ACC112 (cell line): ENCODE data around the gene TIMP4.
A peak's percentile ranks its signal among the peaks of the same experiment; 100 is the strongest.

Experiments used
- H2AFZ ChIP-seq: fragments of 200-600 bp; sonication (generic); one replicate; pipeline ENCODE4 v1.6.0; 2017; ENCODE audit warnings: antibody characterized with exemption, low read length; ENCODE audit not compliant: unreplicated experiment
- H3K27ac ChIP-seq: fragments of 200-600 bp; sonication (generic); 2 replicates; pipeline ENCODE4 v1.5.1; 2014; ENCODE audit warnings: low read depth, mild to moderate bottlenecking, antibody characterized with exemption, low read length, moderate library complexity
- H3K27me3 ChIP-seq: fragments of 200-600 bp; sonication (generic); 2 replicates; pipeline ENCODE4 v1.6.1; 2014; ENCODE audit warnings: mild to moderate bottlenecking, antibody characterized with exemption, low read length, moderate library complexity, mixed read lengths; ENCODE audit not compliant: insufficient read depth
- H3K36me3 ChIP-seq: fragments of 200-600 bp; sonication (generic); 2 replicates; pipeline ENCODE4 v1.6.1; 2016; ENCODE audit warnings: mild to moderate bottlenecking, antibody characterized with exemption, low read length, moderate library complexity, mixed read lengths; ENCODE audit not compliant: insufficient read depth
- H3K4me1 ChIP-seq: fragments of 200-600 bp; sonication (generic); one replicate; pipeline ENCODE4 v1.6.1; 2016; ENCODE audit warnings: low read length, mixed read lengths; ENCODE audit not compliant: insufficient read depth, unreplicated experiment, control insufficient read depth
- H3K4me3 ChIP-seq: fragments of 200-600 bp; sonication (generic); 2 replicates; pipeline ENCODE4 v1.5.1; 2014; ENCODE audit warnings: mild to moderate bottlenecking, low read depth, low read length
- H3K79me2 ChIP-seq: fragments of 200-600 bp; sonication (generic); one replicate; pipeline ENCODE4 v1.6.0; 2016; ENCODE audit warnings: low read length; ENCODE audit not compliant: control insufficient read depth, unreplicated experiment, insufficient read depth

TIMP4 gene

DNA sequence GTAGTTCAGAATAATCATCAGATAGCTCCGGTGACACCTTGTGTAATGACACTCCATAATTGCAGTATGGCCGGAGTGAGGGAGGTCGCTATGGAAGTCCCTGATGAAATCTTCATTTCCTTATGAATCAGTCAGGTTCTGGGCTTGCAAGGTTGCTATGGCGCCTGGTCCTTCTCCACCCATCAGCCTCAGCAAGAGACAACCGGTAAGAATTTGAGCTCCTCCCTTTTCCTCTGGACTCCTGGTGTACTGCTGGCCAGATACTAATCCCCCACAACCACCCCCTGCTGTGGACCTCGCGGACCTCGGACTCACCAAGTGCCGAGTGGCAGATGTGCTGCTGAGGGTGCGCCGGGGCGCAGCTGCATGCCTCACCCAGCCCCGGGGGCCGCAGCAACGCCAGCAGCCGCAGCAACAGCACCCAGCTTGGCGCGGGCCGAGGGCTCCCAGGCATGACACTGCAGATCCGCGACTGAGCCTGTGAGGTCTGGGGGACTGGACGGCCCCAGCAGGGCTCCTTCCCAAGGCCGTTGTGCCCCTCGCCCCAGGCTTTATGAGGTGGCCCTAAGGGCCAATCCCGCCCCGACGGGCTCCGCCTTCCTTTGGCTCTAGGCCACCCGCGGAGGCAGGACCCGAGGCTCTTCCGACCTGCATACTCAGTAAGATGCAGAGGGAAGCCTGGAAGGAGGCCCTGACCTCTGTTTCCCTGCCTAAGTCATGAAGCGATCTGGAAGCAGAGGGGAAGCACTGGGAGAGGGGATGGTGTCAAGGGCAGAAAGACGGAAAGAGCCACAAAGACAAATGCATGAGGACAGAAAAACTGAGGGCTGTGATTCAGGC lies at the start of gene TIMP4:
TIMP4 (minus strand) TSS at position 526 of the 840 bp plus-strand sequence; CDS start at position 454, 72 bp downstream.
- H3K79me2 ChIP-seq: no peaks in the 10 kb centered on the region
- H3K27me3 ChIP-seq: no peaks in the 10 kb centered on the region
- peak within 1 kb of the TSS; percentile 72 for H3K4me3 ChIP-seq
- H3K27ac ChIP-seq: peak within 1 kb of the TSS; percentile 1; the same call in 1 of the 2 replicates
- peak within 1 kb of the TSS; percentile 83 for H2AFZ ChIP-seq
- no peaks in the 10 kb centered on the region for H3K36me3 ChIP-seq
- H3K4me1 ChIP-seq: peaks cover 29% of the 10 kb centered on the region

DNA sequence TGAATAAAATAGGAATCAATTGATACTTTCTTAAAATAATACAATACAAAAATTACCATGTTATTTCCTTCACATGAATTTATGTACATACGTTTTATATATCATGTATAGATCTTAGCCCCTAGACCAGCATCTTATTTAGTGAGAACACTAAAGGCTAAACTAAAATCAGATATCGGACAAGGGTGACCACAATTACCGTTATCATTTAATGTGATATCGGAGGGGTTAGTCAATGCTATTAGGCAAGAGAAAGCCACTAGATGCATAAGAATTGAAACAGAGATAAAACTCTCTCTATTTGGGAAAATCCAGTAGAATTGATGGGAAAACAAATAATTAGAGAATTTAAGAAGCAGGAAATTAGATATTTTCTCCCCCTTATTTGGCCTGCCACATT lies 46.5 kb upstream of the TIMP4 start:
- Histone ChIP-seq H3K27ac (no peak overlapping the region), H3K36me3 (no peaks in the 10 kb centered on the region), H3K27me3 (no peaks in the 10 kb centered on the region), H3K79me2 (no peaks in the 10 kb centered on the region), H3K4me3 (no peak overlapping the region), H2AFZ (no peak overlapping the region), H3K4me1 (no peaks in the 10 kb centered on the region)

DNA sequence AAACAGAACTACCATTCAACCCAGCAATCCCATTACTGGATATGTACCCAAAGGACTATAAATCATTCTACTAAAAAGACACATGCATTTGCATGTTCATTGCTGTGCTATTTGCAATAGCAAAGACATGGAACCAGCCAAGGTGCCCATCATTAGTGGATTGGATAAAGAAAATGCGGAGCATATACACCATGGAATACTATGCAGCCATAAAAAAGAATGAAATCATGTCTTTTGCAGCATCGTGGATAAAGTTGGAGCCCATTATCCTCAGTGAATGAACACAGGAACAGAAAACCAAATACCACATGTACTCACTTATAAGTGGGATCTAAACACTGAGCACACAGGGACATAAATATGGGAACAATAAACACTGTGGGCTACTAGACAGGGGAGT lies 43.1 kb upstream of the TIMP4 start:
- Histone ChIP-seq H3K27me3 (no peaks in the 10 kb centered on the region), H3K27ac (no peak overlapping the region), H3K4me3 (no peak overlapping the region), H2AFZ (no peak overlapping the region), H3K4me1 (peaks cover 13% of the 10 kb centered on the region), H3K36me3 (no peaks in the 10 kb centered on the region), H3K79me2 (no peaks in the 10 kb centered on the region)

DNA sequence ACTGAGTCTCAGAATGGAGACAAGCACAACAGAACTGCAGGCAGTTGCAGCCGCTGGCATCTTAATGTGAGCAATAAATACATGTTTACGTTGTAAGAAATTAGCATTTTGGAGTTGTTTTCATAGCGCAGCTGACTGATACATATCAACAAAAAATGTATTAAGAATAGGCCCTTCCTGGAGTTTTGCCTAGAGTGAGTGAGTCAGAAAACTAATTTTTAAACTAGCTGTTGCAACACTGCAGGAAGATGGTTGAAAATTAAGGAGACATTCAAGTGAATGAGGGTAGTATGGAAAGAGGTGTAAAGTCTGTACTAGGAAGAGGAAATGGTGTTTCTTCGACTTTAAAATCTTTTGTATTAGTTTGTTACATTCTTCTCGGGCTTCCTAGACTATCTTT lies 39.6 kb upstream of the TIMP4 start:
- H3K36me3 ChIP-seq: no peaks in the 10 kb centered on the region
- peak overlapping the region; percentile 37 for H3K27ac ChIP-seq
- no peaks in the 10 kb centered on the region for H3K79me2 ChIP-seq
- peak overlapping the region; percentile 73 for H2AFZ ChIP-seq
- H3K27me3 ChIP-seq: no peaks in the 10 kb centered on the region
- no peak overlapping the region for H3K4me3 ChIP-seq
- peaks cover 39% of the 10 kb centered on the region for H3K4me1 ChIP-seq

DNA sequence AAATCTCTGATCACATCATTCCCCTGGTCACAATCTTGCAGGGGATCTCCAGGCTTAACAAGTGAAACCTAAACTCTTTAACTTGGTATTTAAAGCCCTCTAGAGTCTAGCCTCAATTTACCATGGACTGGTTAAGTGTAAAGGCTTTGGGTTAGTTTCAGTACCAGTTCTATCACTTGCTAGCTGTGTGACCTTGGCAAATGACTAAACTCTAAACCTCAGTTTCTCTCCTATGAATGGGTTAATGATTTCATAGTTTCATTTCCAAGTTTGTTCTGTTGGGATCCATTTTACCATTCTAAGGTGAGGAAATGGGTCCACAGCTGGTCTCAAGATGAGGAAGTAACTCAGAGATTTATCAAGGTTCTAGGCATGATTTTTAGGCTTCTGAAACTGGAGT lies 38.8 kb upstream of the TIMP4 start:
- no peak overlapping the region for H2AFZ ChIP-seq
- H3K4me3 ChIP-seq: no peak overlapping the region
- H3K36me3 ChIP-seq: no peaks in the 10 kb centered on the region
- peaks cover 47% of the 10 kb centered on the region for H3K4me1 ChIP-seq
- no peaks in the 10 kb centered on the region for H3K27me3 ChIP-seq
- H3K27ac ChIP-seq: no peak overlapping the region
- H3K79me2 ChIP-seq: no peaks in the 10 kb centered on the region

DNA sequence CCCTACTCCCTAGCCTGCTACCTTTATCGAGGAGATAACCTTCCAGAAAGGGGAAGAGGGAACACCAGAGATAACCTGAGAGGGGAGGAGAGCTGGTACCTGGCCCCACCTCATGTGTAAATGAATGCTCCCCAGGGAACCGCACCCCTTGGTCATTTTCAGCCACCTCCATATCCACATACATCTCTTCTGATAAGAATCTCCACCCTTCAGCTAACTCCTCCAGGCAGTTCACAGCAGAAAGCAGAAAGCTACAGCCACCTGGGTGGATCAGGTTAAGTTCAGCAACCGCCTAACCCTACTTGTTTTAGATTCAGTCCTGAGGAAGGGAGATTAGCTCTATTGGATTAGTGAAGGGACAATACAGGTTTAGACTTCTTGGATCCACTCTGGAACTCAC lies 38.0 kb upstream of the TIMP4 start:
- H3K27me3 ChIP-seq: no peaks in the 10 kb centered on the region
- H2AFZ ChIP-seq: no peak overlapping the region
- H3K27ac ChIP-seq: no peak overlapping the region
- H3K4me3 ChIP-seq: no peak overlapping the region
- peaks cover 49% of the 10 kb centered on the region for H3K4me1 ChIP-seq
- no peaks in the 10 kb centered on the region for H3K36me3 ChIP-seq
- no peaks in the 10 kb centered on the region for H3K79me2 ChIP-seq

DNA sequence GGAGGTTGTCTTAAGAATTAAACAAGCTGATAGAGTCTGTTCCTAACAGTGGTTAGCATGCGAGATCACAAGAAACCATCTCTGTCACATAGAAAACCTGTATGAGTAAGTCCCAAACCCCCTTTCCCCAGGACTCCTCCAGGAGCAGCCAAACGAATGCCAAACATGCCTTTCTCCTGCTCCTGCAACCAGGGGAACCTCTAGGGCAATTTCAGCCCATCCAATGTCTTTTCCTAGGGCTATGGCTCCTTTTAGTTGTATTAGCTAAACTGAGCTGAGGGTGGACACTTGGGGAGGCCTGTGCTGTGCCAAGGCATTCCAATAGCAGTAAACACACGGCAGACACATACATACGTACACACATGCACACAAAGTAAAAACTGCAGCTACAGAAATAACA lies 36.5 kb upstream of the TIMP4 start:
- Histone ChIP-seq H3K4me1 (peaks cover 49% of the 10 kb centered on the region), H3K36me3 (no peaks in the 10 kb centered on the region), H3K27ac (peak overlapping the region; percentile 96), H3K79me2 (no peaks in the 10 kb centered on the region), H2AFZ (peak overlapping the region; percentile 15), H3K4me3 (no peak overlapping the region), H3K27me3 (no peaks in the 10 kb centered on the region)

DNA sequence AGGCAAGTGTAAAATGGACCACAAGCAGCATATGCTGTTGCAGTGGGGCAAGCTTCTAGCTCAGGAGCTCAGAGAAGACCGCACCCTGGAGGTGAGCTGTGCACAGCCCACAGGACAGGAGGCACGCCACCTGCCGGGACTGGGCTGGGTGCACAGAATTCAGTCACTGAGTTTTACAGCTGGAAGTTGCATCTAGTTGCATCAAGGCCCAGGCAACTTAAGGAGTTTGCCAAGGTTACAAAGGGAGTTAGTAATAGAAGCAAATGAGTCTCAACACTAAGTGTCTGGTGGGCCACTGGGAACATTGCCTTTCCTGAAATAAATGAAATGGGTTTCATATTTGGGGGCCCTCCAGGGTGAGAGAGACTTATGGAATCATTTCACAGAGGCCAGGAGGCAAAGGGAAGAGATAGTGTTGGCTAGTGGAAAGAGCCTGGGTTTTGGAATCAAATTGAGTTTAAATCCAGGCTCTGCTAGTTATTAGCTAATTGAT lies 36.0 kb upstream of the TIMP4 start:
- H2AFZ ChIP-seq: peak overlapping the region; percentile 15
- H3K36me3 ChIP-seq: no peaks in the 10 kb centered on the region
- H3K4me1 ChIP-seq: peaks cover 49% of the 10 kb centered on the region
- H3K27me3 ChIP-seq: no peaks in the 10 kb centered on the region
- no peaks in the 10 kb centered on the region for H3K79me2 ChIP-seq
- peak overlapping the region; percentile 96 for H3K27ac ChIP-seq
- H3K4me3 ChIP-seq: no peak overlapping the region

DNA sequence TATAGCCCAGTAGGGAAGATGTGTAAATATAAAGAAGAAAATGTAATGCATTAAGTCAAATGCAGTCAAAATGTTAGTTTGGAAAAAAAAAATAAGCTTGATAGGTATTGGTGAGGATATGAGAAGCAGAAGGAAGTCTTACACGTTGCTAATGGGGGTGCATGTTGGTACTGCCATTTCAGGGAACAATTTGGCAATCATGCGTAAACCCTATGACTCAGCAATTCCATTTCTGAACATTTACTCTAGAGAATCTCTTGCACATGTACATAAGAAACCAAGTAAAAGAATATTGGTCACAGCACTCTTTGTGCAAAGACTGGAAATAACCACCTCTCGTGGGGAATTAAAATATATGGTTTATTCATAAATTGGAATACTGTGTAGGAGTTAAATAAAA lies 35.5 kb upstream of the TIMP4 start:
- Histone ChIP-seq H3K36me3 (no peaks in the 10 kb centered on the region), H3K4me3 (no peak overlapping the region), H2AFZ (no peak overlapping the region), H3K27ac (peak overlapping the region; percentile 96), H3K4me1 (peaks cover 48% of the 10 kb centered on the region), H3K79me2 (no peaks in the 10 kb centered on the region), H3K27me3 (no peaks in the 10 kb centered on the region)

DNA sequence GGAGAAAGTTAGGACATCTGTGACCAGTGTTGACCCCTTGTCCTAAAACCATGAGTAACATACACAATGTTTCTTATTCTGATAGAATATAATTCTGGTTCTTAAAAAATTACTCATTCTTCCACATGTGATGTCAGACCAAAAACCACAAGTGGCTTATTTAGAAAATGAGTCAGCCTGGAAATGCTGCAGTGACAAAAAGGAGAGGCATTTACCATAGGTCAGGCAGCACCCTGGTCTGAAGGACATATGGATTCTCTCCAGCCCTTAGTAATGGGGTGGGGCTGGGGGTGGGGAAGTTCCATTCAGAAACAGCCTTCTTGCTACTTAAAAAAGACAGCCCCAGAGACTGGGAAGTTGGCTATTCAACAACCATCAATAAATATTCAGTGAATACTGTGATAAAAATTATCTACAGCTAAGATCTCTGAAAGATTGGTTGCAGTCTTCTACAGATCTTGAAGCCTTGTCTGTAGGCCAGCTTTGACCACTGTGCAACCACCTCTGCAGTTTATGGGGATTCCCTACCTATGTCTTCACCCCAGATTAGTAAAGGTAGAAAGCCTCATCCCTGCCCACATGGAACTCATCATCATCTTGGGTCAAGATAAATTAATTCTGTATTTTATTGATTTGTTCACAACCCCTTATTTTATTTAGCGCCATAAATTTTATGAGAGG lies 34.9 kb upstream of the TIMP4 start:
- H3K4me1 ChIP-seq: peaks cover 47% of the 10 kb centered on the region
- no peaks in the 10 kb centered on the region for H3K27me3 ChIP-seq
- H2AFZ ChIP-seq: no peak overlapping the region
- H3K4me3 ChIP-seq: no peak overlapping the region
- H3K36me3 ChIP-seq: no peaks in the 10 kb centered on the region
- peak overlapping the region; percentile 96 for H3K27ac ChIP-seq
- H3K79me2 ChIP-seq: no peaks in the 10 kb centered on the region
